Trophoblast cell (in vitro differentiated cells and primary cell): ENCODE results near the gene CDH19.

Experiments used
- DNase-seq, 2 donors: peaks; one replicate each; pipeline ENCODE4 v3.0.0-alpha.2; 2016
- H2AFZ ChIP-seq: 2 replicates; pipeline ENCODE4 v1.6.1; 2013; ENCODE audit warnings: low read length, moderate library complexity, mild to moderate bottlenecking; ENCODE audit not compliant: insufficient read depth, poor library complexity
- H2AK5ac ChIP-seq: 2 replicates; pipeline ENCODE4 v1.6.1; 2013; ENCODE audit warnings: mild to moderate bottlenecking, low read length
- H2BK120ac ChIP-seq: 2 replicates; pipeline ENCODE4 v1.6.1; 2013; ENCODE audit warnings: low read length, mild to moderate bottlenecking, moderate library complexity; ENCODE audit not compliant: insufficient read depth, poor library complexity
- H2BK12ac ChIP-seq: 2 replicates; pipeline ENCODE4 v1.6.1; 2013; ENCODE audit warnings: mild to moderate bottlenecking, low read length, moderate library complexity
- H2BK5ac ChIP-seq: 2 replicates; pipeline ENCODE4 v1.6.1; 2013; ENCODE audit warnings: low read length, low read depth, moderate library complexity, mild to moderate bottlenecking; ENCODE audit not compliant: poor library complexity
- H3K14ac ChIP-seq: 2 replicates; pipeline ENCODE4 v1.6.1; 2013; ENCODE audit warnings: mild to moderate bottlenecking, low read length
- H3K18ac ChIP-seq: 2 replicates; pipeline ENCODE4 v1.6.1; 2013; ENCODE audit warnings: mild to moderate bottlenecking, low read length
- H3K23ac ChIP-seq: 2 replicates; pipeline ENCODE4 v1.6.1; 2013; ENCODE audit warnings: low read length
- H3K27ac ChIP-seq: 2 replicates; pipeline ENCODE4 v1.5.1; 2013; ENCODE audit warnings: low read depth, mild to moderate bottlenecking, inconsistent platforms, low read length, moderate library complexity
- H3K27me3 ChIP-seq: 2 replicates; pipeline ENCODE4 v1.6.1; 2013; ENCODE audit warnings: inconsistent platforms, mild to moderate bottlenecking, low read length, moderate library complexity; ENCODE audit not compliant: insufficient read depth
- H3K36me3 ChIP-seq, 2 experiments: 1 replicate in 1 of 2; 2 replicates in 1 of 2; pipeline ENCODE4 v1.6.1; 2013; ENCODE audit warnings: low read length in 2 of 2, mild to moderate bottlenecking in 2 of 2, moderate library complexity in 1 of 2; ENCODE audit not compliant: insufficient read depth in 2 of 2, control insufficient read depth in 1 of 2
- H3K4ac ChIP-seq: 2 replicates; pipeline ENCODE4 v1.6.1; 2013; ENCODE audit warnings: low read depth, mild to moderate bottlenecking, low read length, moderate library complexity
- H3K4me1 ChIP-seq, 2 experiments: 1 replicate in 1 of 2; 2 replicates in 1 of 2; pipeline ENCODE4 v1.6.1; 2013; ENCODE audit warnings: low read length in 2 of 2, mild to moderate bottlenecking in 2 of 2, moderate library complexity in 1 of 2; ENCODE audit not compliant: insufficient read depth in 2 of 2, control insufficient read depth in 1 of 2
- H3K4me2 ChIP-seq: 2 replicates; pipeline ENCODE4 v1.6.1; 2013; ENCODE audit warnings: inconsistent platforms, mild to moderate bottlenecking, low read length, moderate library complexity
- H3K4me3 ChIP-seq: 2 replicates; pipeline ENCODE4 v1.5.1; 2013; ENCODE audit warnings: mild to moderate bottlenecking, low read depth, low read length, inconsistent platforms
- H3K79me1 ChIP-seq: one replicate; pipeline ENCODE4 v1.6.1; 2013; ENCODE audit warnings: low read length
- H3K79me2 ChIP-seq: 2 replicates; pipeline ENCODE4 v1.6.1; 2013; ENCODE audit warnings: low read length, mild to moderate bottlenecking; ENCODE audit not compliant: control insufficient read depth, insufficient read depth, poor library complexity
- H3K9ac ChIP-seq: 2 replicates; pipeline ENCODE4 v1.6.1; 2013; ENCODE audit warnings: mild to moderate bottlenecking, low read length
- H3K9me3 ChIP-seq: 2 replicates; pipeline ENCODE4 v1.6.1; 2013; ENCODE audit warnings: low read depth, mild to moderate bottlenecking, control low read depth, inconsistent platforms, low read length; ENCODE audit not compliant: insufficient read depth
- H4K12ac ChIP-seq: 2 replicates; pipeline ENCODE4 v1.6.1; 2013; ENCODE audit warnings: low read depth, mild to moderate bottlenecking, low read length, moderate library complexity
- H4K8ac ChIP-seq: 2 replicates; pipeline ENCODE4 v1.6.1; 2013; ENCODE audit warnings: low read depth, mild to moderate bottlenecking, low read length, moderate library complexity
- H4K91ac ChIP-seq: one replicate; pipeline ENCODE4 v1.6.1; 2013; ENCODE audit warnings: low read depth, mild to moderate bottlenecking, low read length, moderate library complexity
- WGBS: extraction: QIAGEN DNeasy Blood & Tissue Kit; methylation state at CpG from one replicate; pipeline ENCODE4 v1.1.7; 2013; ENCODE audit warnings: missing lambda C conversion rate; ENCODE audit not compliant: insufficient read length, insufficient coverage; ENCODE audit errors: extremely low coverage; 5-methylcytosine and 5-hydroxymethylcytosine counted together

CDH19 gene

DNA sequence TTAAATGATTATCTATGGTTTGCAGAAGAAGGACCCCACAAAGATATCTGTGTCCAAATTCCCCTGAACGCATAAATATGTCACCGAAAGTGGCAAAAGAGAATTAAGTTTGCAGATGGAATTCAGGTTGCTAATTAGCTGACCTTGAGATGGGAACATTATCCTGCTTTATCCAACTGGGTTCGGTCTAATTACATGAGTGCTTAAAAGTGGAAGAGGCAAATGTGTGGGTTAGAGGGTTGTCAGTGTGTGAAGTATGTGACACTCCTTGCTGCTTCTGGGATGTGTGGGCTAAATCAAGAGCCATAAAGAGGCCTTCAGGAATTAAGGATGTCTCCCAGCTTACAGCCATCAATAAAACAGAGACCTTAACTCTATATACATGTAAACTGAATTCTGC lies 53.5 kb downstream of the CDH19 start:
- H2AK5ac ChIP-seq: no peak overlapping the region
- no peak overlapping the region for H3K4me2 ChIP-seq
- no peaks in the 10 kb centered on the region for H3K9me3 ChIP-seq
- H3K79me1 ChIP-seq: no peaks in the 10 kb centered on the region
- no peak for DNase-seq
- no peak overlapping the region for H3K9ac ChIP-seq
- H4K12ac ChIP-seq: no peak overlapping the region
- no peak overlapping the region for H2AFZ ChIP-seq
- no peak overlapping the region for H3K23ac ChIP-seq
- no peak overlapping the region for H3K14ac ChIP-seq
- H3K27ac ChIP-seq: no peak overlapping the region
- no CpG with 5 or more reads among the region's 3 CpGs for WGBS
- H2BK5ac ChIP-seq: no peak overlapping the region
- no peak overlapping the region for H3K4me3 ChIP-seq
- H3K79me2 ChIP-seq: no peaks in the 10 kb centered on the region
- no peak overlapping the region for H3K4ac ChIP-seq
- H3K18ac ChIP-seq: no peak overlapping the region
- no peaks in the 10 kb centered on the region for H3K36me3 ChIP-seq
- no peak overlapping the region for H4K8ac ChIP-seq
- H4K91ac ChIP-seq: no peak overlapping the region
- H2BK12ac ChIP-seq: no peak overlapping the region
- no peaks in the 10 kb centered on the region for H3K4me1 ChIP-seq
- no peaks in the 10 kb centered on the region for H3K27me3 ChIP-seq
- H2BK120ac ChIP-seq: no peak overlapping the region

DNA sequence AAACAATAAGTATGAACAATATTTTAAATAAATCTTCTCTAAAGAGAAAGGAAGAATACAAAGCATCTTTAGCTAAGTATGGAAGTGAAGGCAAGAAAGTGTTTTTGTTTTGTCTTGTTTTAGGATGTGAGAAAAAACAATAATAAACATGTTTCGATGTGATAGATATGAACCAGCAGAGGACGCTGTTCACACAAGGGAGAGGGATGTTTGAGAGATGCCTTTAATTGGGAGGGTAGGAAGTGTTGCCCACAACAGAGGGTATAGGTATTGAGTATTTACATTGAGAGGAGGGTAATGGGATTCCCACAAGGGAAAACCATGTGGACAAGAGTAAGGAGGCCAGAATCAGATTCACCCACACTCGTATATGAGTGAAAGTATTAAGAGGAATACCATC lies 55.1 kb downstream of the CDH19 start:
- Histone ChIP-seq H3K9me3 (no peaks in the 10 kb centered on the region), H4K12ac (no peak overlapping the region), H3K9ac (no peak overlapping the region), H4K8ac (no peak overlapping the region), H3K4ac (no peak overlapping the region), H4K91ac (no peak overlapping the region), H3K23ac (no peak overlapping the region), H3K4me3 (no peak overlapping the region), H3K4me2 (no peak overlapping the region), H2AK5ac (no peak overlapping the region), H2BK5ac (no peak overlapping the region), H2AFZ (no peak overlapping the region), H3K27ac (no peak overlapping the region), H3K4me1 (no peaks in the 10 kb centered on the region), H2BK120ac (no peak overlapping the region), H3K18ac (no peak overlapping the region), H2BK12ac (no peak overlapping the region), H3K27me3 (no peaks in the 10 kb centered on the region), H3K36me3 (no peaks in the 10 kb centered on the region), H3K14ac (no peak overlapping the region), H3K79me2 (no peaks in the 10 kb centered on the region), H3K79me1 (no peaks in the 10 kb centered on the region)
- DNase-seq: no peak
- no CpG with 5 or more reads among the region's 3 CpGs for WGBS

DNA sequence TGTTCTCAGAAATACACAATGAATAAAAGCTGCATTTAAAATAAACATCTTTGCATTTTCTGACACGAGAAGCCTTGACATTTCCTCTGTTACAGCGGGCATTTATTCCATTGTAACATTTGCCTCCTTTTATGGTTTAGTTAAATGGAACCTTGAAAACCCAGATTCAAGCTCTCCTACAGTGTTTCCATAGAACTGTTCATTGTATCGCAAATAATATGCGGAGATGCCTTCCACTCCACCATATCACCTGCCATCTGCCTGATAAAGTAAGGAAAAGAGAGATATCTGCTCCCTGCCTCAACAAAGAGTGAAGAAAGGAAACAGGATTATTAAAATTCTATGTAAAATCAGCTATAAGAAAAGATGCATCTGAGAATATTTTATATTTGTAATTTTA lies 69.8 kb downstream of the CDH19 start:
- no peak overlapping the region for H3K27ac ChIP-seq
- H4K91ac ChIP-seq: no peak overlapping the region
- no peak overlapping the region for H2BK120ac ChIP-seq
- WGBS: no CpG with 5 or more reads among the region's 4 CpGs
- no peak overlapping the region for H3K23ac ChIP-seq
- no peaks in the 10 kb centered on the region for H3K79me2 ChIP-seq
- DNase-seq: no peak
- H3K36me3 ChIP-seq: no peaks in the 10 kb centered on the region
- no peaks in the 10 kb centered on the region for H3K4me1 ChIP-seq
- no peak overlapping the region for H3K4me3 ChIP-seq
- H2AK5ac ChIP-seq: no peak overlapping the region
- H3K18ac ChIP-seq: no peak overlapping the region
- H3K9me3 ChIP-seq: no peaks in the 10 kb centered on the region
- no peak overlapping the region for H4K8ac ChIP-seq
- no peak overlapping the region for H2BK12ac ChIP-seq
- H4K12ac ChIP-seq: no peak overlapping the region
- no peaks in the 10 kb centered on the region for H3K79me1 ChIP-seq
- H3K14ac ChIP-seq: no peak overlapping the region
- H3K9ac ChIP-seq: no peak overlapping the region
- H3K4ac ChIP-seq: no peak overlapping the region
- H3K27me3 ChIP-seq: no peaks in the 10 kb centered on the region
- H3K4me2 ChIP-seq: no peak overlapping the region
- H2AFZ ChIP-seq: no peak overlapping the region
- H2BK5ac ChIP-seq: no peak overlapping the region

DNA sequence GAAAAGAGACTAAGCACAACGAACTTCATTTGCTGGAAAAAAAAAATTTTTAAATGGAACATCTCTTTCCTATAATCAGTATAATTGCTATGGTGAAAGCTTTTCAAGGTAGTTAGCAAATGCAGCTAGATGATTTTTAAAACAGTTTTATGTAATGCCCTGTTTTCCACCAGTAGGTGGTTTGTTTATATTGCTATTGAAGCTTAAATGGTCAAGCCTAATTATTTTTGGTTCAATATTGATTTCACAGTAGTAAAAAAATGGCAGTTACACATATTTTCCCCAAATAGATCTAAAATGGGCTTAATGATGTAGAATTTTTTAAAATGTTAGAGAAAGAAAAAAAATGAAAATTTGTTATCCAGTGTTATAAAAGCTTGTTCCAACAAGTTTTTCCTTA lies 70.2 kb downstream of the CDH19 start:
- no peak overlapping the region for H3K4ac ChIP-seq
- no peaks in the 10 kb centered on the region for H3K36me3 ChIP-seq
- H3K4me3 ChIP-seq: no peak overlapping the region
- H3K79me2 ChIP-seq: no peaks in the 10 kb centered on the region
- no peaks in the 10 kb centered on the region for H3K9me3 ChIP-seq
- no peaks in the 10 kb centered on the region for H3K4me1 ChIP-seq
- no peak overlapping the region for H3K27ac ChIP-seq
- no peak for DNase-seq
- H2BK12ac ChIP-seq: no peak overlapping the region
- H3K4me2 ChIP-seq: no peak overlapping the region
- H2BK120ac ChIP-seq: no peak overlapping the region
- H3K14ac ChIP-seq: no peak overlapping the region
- H3K9ac ChIP-seq: no peak overlapping the region
- H3K27me3 ChIP-seq: no peaks in the 10 kb centered on the region
- no peak overlapping the region for H4K8ac ChIP-seq
- no peak overlapping the region for H2BK5ac ChIP-seq
- no peak overlapping the region for H4K91ac ChIP-seq
- no peak overlapping the region for H2AFZ ChIP-seq
- no peaks in the 10 kb centered on the region for H3K79me1 ChIP-seq
- no CpG with 5 or more reads among the region's 1 CpG for WGBS
- no peak overlapping the region for H3K23ac ChIP-seq
- no peak overlapping the region for H3K18ac ChIP-seq
- H2AK5ac ChIP-seq: no peak overlapping the region
- no peak overlapping the region for H4K12ac ChIP-seq
